Right hindlimb (tissue), 1 donor: Measurements from ENCODE around the gene JMJD8.

Experiments used
- DNase-seq: peaks from one replicate; pipeline ENCODE4 v3.0.0-alpha.2; 2018

The JMJD8 gene

DNA sequence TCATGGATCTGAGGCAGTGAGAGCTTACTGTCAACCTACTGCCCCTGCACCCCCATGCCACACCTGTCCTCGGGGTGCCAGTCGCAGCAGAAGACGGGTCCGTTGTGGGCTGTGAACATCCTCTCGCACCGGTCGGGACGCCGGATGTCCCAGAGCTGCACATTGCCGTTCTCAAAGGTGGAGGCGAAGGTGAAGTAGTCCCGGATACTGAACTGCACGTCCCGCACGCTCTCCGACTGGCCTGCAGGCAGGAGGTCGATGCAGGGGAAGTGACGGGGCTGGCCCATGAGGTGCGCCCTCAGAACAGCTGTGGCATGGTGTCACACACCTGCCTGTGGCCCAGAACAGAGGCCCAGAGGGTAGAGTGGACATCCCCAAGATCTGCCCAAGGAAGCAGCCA is 3.4 kb upstream of the JMJD8 start:
- DNase-seq, result no peak

GRCh38 chr16:686459-687260 is 2.5 kb upstream of the JMJD8 start:
- no peak for DNase-seq

DNA sequence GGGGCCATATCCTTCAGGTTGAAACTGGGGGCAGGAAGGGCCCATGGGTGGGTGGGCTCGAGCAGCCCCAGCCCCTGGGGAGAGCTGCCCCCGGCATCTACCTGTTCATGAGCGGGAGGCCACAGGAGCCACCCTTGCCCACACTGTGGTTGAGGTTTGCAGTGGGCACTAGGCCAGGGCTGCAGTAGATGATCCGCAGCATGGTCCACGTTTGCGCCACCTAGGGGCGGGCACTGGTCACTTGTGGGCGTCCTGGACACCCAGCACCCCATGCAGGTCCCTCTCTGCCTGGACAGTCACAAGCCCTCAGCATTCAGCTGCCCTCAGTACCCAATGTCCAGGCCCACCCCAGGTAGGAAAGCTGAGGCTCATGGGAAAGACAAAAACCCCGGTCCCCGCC is 1.8 kb upstream of the JMJD8 start:
- no peak for DNase-seq

DNA sequence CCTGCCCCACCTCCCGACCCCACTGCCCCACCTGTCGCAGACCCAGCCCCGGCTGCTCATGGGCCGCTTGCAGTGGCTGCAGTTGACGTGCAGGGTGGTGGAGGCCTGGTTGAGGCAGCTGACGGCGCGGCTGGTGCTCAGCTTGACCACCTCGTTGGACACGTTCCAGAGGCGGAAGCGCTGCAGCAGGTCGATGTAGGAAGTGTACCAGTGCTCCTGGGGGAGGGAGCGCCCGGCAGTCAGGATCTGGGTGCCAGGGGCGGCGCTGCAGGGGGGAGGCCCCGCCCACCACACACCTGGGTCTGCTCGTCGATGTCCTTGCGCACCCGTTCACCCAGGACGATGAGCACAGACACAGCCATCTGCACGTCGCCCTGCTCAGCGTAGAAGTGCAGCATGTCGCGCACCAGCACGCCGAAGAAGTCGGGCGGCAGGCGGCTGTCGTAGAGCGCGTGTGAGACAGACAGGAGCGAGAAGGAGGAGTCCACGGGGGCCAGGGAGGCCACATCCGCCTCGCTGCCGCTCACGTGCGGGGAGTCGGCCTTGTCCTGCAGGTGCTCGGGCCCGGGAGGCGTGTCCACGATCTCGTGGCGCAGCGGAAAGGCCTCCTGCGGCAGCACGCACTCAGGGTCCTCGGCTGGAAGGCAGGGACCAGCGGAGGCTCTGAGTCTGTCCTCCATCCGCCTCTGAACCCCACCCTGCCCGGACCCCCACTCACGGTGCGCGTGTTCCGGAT is 995 bp upstream of the JMJD8 start:
- DNase-seq, result no peak

GRCh38 chr16:683396-684070 is 601 bp downstream of the JMJD8 start:
- DNase-seq, result no peak

DNA sequence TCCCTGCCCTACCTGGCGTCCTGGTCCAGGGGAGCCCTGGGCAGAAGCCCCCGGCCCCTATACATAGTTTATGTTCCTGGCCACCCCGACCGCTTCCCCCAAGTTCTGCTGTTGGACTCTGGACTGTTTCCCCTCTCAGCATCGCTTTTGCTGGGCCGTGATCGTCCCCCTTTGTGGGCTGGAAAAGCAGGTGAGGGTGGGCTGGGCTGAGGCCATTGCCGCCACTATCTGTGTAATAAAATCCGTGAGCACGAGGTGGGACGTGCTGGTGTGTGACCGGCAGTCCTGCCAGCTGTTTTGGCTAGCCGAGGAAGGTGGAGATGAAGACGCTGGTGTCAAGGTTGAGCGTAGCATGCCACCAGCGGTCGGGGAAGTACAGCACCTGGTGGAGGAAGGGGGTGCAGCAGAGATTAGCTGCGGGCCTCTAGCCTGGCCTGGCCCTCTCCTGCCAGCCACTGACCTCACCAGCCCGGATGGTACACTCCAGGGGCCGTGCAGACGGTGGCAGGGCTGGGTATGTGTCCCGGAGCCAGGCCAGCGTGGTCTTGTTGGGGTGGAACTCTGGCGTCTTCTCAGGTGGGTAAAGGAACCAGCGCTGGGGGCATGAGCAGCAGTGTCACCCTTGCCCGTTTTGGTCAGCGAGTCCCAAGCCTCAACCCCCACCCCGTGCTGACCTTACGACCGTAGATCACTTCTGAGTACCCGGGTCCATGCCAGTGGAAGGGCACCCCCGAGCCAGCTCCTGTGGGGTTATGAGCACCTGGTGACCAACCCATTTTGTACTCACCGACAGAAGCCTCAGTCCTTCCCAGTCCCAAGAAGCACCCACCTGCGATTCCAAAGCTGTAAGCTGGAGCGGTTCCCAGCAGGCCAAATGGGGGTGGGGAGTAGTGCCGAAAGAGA is 1.4 kb downstream of the JMJD8 start:
- no peak for DNase-seq

GRCh38 chr16:681746-682427 is 2.2 kb downstream of the JMJD8 start:
- no peak for DNase-seq

DNA sequence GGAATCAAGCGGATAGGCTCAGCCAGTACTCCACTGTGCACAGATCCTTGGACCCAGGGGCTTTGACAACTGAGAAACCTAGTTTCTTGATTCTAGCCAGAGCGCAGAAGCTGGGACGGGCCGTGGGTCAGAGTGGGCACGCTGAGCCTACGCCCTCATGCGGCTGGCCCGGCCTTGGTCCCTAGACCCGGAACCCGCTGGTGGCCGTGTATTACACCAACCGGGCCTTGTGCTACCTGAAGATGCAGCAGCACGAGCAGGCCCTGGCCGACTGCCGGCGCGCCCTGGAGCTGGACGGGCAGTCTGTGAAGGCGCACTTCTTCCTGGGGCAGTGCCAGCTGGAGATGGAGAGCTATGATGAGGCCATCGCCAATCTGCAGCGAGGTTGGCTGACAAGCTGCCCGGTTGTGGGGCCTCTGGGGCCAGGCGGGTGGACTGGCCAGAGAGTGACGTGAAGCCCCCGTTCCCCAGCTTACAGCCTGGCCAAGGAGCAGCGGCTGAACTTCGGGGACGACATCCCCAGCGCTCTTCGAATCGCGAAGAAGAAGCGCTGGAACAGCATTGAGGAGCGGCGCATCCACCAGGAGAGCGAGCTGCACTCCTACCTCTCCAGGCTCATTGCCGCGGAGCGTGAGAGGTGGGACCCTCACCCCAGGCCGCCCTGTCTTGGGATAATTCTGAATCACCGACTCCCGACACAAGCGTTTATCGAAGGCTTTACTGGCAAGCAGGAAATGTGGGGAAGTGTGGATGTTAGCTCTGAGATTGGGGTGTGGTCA is 3.0 kb downstream of the JMJD8 start:
- no peak for DNase-seq

DNA sequence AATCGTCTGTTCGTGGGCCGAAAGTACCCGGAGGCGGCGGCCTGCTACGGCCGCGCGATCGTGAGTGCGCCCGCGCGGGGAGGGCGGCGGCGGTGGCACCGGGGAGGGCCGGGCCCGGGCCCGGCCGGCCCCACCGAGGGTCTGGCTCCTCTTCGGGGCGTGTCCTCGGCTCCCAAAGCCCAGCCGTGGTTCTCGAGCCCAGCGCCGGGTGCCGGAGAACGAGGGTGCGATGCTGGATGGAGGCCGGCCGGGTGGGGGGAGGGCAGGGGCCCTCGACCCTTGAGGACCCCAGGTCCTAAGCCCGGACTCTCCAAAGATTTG is 3.5 kb downstream of the JMJD8 start:
- DNase-seq, result no peak

DNA sequence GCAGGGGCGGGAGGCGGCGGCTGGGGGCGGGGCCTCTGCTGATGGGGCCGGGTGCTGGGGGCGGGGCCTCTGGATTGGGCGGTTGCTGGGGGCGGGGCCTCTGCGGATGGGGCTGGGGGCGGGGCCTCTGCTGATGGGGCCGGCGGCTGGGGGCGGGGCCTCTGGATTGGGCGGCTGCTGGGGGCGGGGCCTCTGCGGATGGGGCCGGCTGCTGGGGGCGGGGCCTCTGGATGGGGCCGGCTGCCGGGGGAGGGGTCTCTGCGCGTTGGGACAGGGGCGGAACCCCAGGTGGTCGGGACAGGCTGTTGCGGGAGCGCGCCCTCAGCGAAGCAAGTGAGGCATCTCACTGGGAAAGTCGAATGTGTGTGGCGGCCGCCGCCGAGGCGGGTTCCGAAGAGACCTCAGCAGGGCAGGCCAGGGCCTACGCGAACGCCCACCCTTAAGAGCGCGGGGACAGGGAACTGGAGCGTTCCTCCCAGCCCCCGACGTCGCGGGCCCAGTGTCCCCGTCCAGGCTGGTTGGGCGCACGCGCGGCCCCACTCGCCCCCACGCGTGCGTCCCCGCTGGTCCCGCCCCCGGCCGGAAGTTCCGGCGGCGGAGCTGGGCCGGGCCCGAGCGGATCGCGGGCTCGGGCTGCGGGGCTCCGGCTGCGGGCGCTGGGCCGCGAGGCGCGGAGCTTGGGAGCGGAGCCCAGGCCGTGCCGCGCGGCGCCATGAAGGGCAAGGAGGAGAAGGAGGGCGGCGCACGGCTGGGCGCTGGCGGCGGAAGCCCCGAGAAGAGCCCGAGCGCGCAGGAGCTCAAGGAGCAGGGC is 4.1 kb downstream of the JMJD8 start, which contains the start of gene STUB1:
STUB1 (plus strand) TSS at position 597 of the 811 bp plus-strand sequence; CDS start at position 713, 116 bp downstream.
- peak; percentile 94 for DNase-seq

DNA sequence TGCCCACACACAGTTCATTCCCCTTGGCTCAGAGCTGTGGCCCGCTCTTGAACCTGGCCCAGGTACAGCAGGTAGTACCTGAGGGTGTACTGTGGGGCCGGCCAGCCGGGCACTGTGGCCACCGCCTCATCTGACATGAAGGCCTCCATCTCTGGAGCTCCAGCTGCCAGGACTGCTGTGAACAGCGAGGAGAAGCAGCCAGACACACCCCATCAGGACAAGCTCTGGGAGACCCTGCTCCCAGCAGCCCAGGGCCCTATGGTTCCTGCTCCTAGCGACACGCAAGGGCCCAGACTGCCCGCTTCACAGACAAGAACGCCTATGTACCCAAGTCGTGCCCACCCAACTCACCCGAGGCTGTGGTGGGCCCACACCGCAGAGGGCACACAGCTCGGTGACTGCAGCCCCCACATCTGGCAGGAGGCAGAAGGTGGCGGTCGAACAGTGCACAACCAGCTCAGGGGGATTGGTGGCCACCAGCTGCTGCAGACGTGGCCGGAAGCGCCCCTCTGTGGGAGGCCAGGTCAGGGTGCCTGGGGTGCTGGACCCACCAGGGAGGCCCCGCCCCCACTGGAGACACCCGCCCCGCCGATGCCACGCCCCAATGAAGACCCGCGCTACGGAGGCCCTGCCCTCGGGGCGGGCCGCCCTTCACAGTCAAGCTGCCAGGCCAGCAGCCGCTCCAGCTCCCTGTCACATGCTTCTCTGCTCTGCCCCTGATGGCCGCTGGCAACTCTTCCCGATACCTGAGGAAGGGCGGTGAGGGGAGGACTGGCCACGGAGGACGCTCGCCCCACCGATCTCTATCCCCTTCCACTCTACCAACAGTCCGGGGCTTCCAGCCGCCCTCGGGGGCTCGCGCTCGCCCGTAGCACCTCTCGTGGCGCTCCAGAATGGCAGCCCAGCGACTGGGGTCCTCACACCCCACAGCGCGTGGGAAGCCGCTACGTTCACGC is 5.0 kb downstream of the JMJD8 start:
- DNase-seq, result peak; percentile 85

DNA sequence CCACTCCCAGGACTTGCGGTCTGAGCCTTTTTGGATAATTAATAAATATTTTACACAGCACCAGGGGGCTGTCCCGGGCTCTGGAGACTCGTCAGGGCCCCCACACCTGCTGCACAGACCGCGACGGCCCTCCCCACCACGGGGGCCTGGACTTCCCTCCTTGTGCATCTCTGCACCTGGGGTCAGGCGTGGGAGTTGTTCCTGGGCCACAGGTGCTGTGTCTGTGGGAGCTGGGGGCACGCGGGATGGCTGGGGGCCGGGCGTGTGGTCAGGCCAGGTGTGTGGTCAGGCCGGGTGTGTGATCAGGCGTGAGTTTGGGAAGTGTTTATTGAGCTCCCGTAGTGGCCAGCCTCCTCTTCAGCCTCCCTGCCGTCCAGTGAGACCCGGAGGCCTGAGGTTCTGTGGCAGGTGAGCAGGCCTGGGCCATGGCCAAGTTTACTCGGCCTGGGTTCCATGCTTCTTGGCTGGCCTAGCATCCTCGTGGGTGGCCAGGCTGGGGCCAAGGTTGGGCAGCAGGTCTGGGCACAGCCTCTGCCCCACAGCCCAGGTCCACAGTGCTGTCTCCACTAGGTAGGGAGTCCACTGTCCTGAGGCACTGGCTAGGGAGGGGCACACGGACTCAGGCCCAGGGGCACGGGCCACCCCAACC is 5.8 kb downstream of the JMJD8 start:
- no peak for DNase-seq

- DNase-seq, result no peak
Measured at GRCh38 chr16:677316-678190, 6.6 kb downstream of the JMJD8 start.

DNA sequence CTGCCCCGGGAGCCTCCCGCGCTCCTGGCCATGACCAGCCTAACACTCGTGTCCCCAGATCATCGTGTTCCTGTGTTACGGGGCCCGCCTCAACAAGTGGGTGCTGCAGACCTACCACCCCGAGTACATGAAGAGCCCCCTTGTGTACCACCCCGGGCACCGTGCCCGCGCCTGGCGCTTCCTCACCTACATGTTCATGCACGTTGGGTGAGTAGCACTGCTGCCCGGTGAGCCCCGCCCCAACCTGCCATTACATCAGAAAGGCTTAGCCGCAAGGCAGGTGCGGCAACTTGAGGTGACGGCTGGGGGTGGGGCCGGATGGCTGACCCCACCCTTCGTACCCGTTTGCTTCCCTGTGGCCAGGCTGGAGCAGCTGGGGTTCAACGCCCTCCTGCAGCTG is 7.2 kb downstream of the JMJD8 start:
- no peak for DNase-seq

GRCh38 chr16:676565-676902 is 7.6 kb downstream of the JMJD8 start:
- no peak for DNase-seq

- DNase-seq, result no peak
Measured at GRCh38 chr16:675884-676564, 8.1 kb downstream of the JMJD8 start.
